Suprapubic skin (tissue), 3 donors: ENCODE measurements around the gene CCM2.

Experiments used
- CTCF ChIP-seq, 2 donors: fragments of 200-600 bp in 1 of 2; fragments of 450-650 bp in 1 of 2; sonication (generic) in 1 of 2; IDR thresholded peaks; one replicate each; pipeline ENCODE4 v1.5.1; 2016 to 2019; ENCODE audit warnings: antibody characterized with exemption in 2 of 2, mild to moderate bottlenecking in 1 of 2, moderate library complexity in 1 of 2
- POLR2AphosphoS5 ChIP-seq, 3 donors: sonication (generic); formaldehyde crosslinking; IDR thresholded peaks; one replicate each; pipeline ENCODE4 v1.6.1; 2017; ENCODE audit warnings: antibody characterized with exemption in 3 of 3

GRCh38 chr7:44990109-44991023, 9.6 kb upstream of the CCM2 start:
- TF ChIP-seq CTCF (IDR thresholded peaks at IDR 0.05) = no peak
- no peak for TF ChIP-seq POLR2AphosphoS5 (IDR thresholded peaks at IDR 0.05)
